ENCODE results near the gene SMYD1.

DNA sequence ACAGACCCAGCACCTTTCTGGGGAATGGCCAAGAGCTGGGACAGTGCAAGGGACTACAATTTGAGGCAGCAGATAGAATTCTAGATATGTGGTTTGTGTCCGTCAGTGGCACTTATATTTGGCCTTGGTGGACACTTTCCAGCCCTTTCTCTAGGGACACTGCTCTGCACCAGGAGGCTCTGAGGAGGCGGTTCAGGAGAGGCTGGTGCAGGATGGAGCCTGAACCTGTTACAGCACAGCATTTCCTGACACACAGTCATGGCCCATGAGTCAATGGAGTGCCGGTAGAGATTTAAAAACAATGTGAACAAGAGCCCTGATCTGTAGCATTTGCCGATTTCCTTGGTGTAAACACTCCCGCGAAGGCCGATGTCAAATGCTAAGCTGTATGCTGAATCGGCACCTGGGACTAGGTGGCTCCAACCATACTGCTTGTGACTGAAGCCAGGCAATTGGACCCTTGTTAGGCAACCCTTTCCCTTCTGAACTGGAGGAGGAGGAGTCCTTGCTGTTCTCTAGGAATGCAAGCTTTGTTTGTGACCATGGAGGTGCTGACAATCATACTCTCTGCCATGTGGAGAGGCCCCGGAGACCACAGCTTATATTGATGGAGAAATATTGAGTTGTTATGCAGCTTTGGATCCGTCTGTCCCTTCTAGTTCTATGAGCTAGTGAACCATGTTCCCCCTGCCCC is 48.3 kb downstream of the SMYD1 start:
- TF ChIP-seq, protein P1, sequence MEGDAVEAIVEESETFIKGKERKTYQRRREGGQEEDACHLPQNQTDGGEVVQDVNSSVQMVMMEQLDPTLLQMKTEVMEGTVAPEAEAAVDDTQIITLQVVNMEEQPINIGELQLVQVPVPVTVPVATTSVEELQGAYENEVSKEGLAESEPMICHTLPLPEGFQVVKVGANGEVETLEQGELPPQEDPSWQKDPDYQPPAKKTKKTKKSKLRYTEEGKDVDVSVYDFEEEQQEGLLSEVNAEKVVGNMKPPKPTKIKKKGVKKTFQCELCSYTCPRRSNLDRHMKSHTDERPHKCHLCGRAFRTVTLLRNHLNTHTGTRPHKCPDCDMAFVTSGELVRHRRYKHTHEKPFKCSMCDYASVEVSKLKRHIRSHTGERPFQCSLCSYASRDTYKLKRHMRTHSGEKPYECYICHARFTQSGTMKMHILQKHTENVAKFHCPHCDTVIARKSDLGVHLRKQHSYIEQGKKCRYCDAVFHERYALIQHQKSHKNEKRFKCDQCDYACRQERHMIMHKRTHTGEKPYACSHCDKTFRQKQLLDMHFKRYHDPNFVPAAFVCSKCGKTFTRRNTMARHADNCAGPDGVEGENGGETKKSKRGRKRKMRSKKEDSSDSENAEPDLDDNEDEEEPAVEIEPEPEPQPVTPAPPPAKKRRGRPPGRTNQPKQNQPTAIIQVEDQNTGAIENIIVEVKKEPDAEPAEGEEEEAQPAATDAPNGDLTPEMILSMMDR (conservative IDR thresholded peaks at IDR 0.05) = no peak
- TF ChIP-seq EZH2 (IDR thresholded peaks at IDR 0.05; ENCODE audit: low read depth) = no peak
